GM13977 (cell line): ENCODE measurements around the gene PTTG1IP.

ENCODE experiments used
- DNase-seq: peaks from one replicate; pipeline ENCODE4 v3.0.0; 2012; ENCODE audit warnings: low spot score
- in situ Hi-C: fragments of 300-500 bp; cut with MboI; formaldehyde crosslinking; loops from one replicate; pipeline ENCODE4 v1.12.0; 2022; ENCODE audit warnings: low sequenced_read_pairs, low pct_unique_long_range_greater_than_20kb, mixed read lengths, inconsistent platforms; ENCODE audit not compliant: unreplicated experiment
- TF ChIP-seq, protein P1 (sequence below): IDR thresholded peaks from 2 replicates; pipeline ENCODE4 v1.5.1; 2012; ENCODE audit warnings: mild to moderate bottlenecking, control low read depth; ENCODE audit not compliant: insufficient read depth; ENCODE audit errors: extremely low read depth, missing control alignments

PTTG1IP gene

GRCh38 chr21:44846224-44846484 lies 27.3 kb downstream of the PTTG1IP start:
- in situ Hi-C loops = no loop called here
- no peak for DNase-seq
- TF ChIP-seq, protein P1, sequence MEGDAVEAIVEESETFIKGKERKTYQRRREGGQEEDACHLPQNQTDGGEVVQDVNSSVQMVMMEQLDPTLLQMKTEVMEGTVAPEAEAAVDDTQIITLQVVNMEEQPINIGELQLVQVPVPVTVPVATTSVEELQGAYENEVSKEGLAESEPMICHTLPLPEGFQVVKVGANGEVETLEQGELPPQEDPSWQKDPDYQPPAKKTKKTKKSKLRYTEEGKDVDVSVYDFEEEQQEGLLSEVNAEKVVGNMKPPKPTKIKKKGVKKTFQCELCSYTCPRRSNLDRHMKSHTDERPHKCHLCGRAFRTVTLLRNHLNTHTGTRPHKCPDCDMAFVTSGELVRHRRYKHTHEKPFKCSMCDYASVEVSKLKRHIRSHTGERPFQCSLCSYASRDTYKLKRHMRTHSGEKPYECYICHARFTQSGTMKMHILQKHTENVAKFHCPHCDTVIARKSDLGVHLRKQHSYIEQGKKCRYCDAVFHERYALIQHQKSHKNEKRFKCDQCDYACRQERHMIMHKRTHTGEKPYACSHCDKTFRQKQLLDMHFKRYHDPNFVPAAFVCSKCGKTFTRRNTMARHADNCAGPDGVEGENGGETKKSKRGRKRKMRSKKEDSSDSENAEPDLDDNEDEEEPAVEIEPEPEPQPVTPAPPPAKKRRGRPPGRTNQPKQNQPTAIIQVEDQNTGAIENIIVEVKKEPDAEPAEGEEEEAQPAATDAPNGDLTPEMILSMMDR = no peak

DNA sequence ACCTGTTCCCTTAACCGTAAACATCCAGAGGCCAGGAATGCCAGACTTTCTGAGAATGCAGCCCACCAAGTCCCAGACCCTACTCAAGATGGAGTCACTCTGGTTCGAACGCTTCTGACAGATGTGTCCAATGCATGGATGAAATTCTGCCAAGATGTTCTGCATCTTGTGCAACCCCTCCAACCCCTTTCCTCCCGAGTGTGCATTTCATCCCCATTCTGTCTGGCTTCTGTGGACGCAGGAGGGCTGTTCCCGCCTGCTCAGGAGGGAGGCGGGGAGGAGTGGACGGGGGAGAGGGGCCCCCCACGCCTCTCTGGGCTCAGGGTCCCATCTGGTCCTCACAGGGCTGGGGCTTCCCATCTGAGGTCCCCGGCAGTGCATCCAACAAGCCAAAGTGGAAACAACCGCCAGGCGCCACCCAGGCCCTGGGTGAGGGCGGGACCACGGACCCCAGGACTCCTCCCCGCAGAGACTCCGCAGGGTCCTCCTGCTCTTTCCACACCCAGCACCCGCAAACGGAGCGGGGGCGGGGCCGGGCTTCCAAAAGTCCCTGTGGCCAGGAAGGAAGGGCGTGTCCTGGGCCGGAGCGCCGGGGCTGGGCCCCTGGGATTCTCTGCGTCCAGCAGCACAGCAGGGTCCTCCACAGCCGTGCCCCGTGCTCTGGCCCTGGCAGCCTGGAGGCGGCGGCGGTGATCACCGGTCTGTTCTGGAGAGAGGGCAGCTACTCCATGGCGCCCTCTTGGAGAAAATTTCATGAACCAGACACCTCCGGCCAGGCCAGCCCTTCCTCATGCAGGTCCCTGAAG lies 27.9 kb downstream of the PTTG1IP start:
- in situ Hi-C loops = no loop called here
- peak; percentile 86 for DNase-seq
- TF ChIP-seq, protein P1 = peak; percentile 53

- in situ Hi-C loops = no loop called here
- no peak for DNase-seq
- TF ChIP-seq, protein P1 = no peak
Observed at GRCh38 chr21:44844256-44844655, 29.2 kb downstream of the PTTG1IP start.

DNA sequence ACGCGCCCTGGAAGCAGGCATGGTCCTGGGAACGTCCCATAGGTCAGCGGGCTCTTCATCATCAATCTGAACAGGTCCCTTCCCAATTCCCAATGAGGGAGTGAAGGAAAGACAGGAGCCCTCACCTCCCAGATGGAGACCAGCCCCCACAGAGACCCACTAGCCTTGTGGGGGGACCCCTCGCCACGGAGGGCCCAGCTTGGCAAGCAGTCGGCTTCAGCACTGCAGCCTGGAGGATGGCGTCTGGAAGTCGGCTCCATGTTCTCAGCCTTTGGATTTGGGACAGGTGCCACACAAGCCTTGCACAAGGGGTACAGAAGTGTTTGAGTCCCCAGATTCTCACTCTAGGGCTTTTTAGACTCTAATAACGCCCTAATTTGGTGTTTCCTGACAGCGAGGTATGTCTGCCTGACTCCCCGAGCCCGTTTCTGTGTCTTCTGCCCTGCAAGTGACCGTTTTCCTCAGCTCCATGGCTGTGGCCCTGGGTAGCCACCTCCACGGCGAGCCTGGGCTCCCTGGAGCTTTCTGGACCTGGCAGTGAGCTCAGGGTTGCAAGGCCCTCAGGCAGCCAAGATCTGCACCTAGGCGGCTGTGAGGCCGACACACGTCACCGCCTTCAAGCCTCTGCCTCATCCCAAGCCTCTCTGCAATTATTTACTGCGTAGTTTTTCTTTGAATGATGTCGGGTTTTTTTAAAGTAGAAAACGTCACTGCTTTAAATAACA lies 30.6 kb downstream of the PTTG1IP start:
- TF ChIP-seq, protein P1 = no peak
- no peak for DNase-seq
- in situ Hi-C loops = no loop called here

GRCh38 chr21:44842087-44842486 lies 31.4 kb downstream of the PTTG1IP start:
- in situ Hi-C loops = no loop called here
- TF ChIP-seq, protein P1 = no peak

GRCh38 chr21:44840771-44841170 lies 32.7 kb downstream of the PTTG1IP start:
- TF ChIP-seq, protein P1 = no peak
- in situ Hi-C loops = no loop called here
- DNase-seq = no peak

More at GRCh38 chr21:44842087-44842486, 31.4 kb downstream of the PTTG1IP start:
- no peak for DNase-seq
